KBM-7 (cell line): ENCODE measurements around the gene ZNF304.

Source experiments
- DNase-seq: peaks from one replicate; pipeline ENCODE4 v3.0.0-alpha.2; 2015
- in situ Hi-C: fragments of 300-500 bp; cut with MboI; formaldehyde crosslinking; loops from 2 replicates; pipeline ENCODE4 v1.14.3; 2020; ENCODE audit warnings: low sequenced_read_pairs, low pct_unique_long_range_greater_than_20kb, mixed read lengths

The ZNF304 gene

DNA sequence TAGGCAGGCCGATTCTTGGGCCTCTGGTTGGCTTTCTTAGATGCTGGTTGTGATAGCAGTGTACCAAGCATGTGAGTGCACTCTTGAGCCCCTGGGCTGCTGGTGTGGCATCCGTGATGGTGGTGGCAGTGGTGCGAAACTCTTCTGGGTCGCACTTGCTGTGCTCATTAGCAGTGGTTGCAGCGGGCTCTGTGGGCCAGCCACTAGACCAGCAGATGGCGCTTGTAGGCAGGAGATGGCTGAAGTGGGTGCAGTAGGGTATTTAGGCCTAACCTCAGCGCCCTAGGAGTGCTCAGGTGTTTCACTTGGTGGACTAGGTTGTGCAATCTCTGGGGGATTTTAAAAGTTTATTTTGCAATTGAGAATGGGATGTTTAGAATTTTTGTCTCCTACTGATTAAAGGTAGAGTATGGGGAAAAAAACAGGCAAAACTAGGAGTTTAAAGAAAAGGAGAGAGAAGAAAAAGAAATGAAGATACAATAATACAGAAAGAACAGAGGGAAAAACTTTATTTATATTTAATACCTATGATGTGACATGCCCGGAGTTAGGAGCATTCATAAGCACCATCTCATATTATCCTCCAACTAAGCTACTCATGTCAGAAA is 55.5 kb downstream of the ZNF304 start:
- in situ Hi-C loops, result no loop called here
- DNase-seq, result peak; percentile 61
